Prostate gland (tissue), 2 donors: Measurements from ENCODE around the gene DPP9. TPM values are rescaled to one million over a fixed set of nuclear protein-coding genes. Genes with fewer than 3 reads are reported as not detected.

ENCODE experiments used
- DNase-seq: peaks from one replicate; pipeline ENCODE4 v3.0.0-alpha.2; 2019; ENCODE audit warnings: low spot score
- H3K27ac ChIP-seq, 2 donors: fragments of 200-600 bp; sonication (generic); 2 replicates each; pipeline ENCODE4 v1.5.1; 2017 to 2019
- H3K27me3 ChIP-seq: fragments of 200-600 bp; sonication (generic); replicated peaks from 2 replicates; pipeline ENCODE4 v1.5.1; 2019; ENCODE audit not compliant: insufficient read depth
- H3K36me3 ChIP-seq, 2 donors: fragments of 200-600 bp; sonication (generic); 1 replicate in 1 of 2; 2 replicates in 1 of 2; pipeline versions ENCODE4 v1.5.1 to v1.8.1; 2017 to 2019
- H3K4me1 ChIP-seq: fragments of 200-600 bp; sonication (generic); replicated peaks from 2 replicates; pipeline ENCODE4 v1.5.1; 2019
- H3K4me3 ChIP-seq, 2 donors: fragments of 200-600 bp; sonication (generic); 2 replicates each; pipeline ENCODE4 v1.5.1; 2017 to 2019
- H3K9me3 ChIP-seq: fragments of 200-600 bp; sonication (generic); 2 replicates; pipeline ENCODE4 v1.5.1; 2017
- CTCF ChIP-seq, 4 experiments: fragments of 200-600 bp in 2 of 4; fragments of 450-650 bp in 2 of 4; sonication (generic) in 2 of 4; IDR thresholded peaks; 1 replicate in 3 of 4; 2 replicates in 1 of 4; pipeline ENCODE4 v1.5.1; 2016 to 2019; ENCODE audit warnings: antibody characterized with exemption in 4 of 4, mild to moderate bottlenecking in 2 of 4, moderate library complexity in 2 of 4
- POLR2A ChIP-seq: fragments of 450-650 bp; IDR thresholded peaks from one replicate; pipeline ENCODE4 v1.6.1; 2016; ENCODE audit warnings: antibody characterized with exemption, mild to moderate bottlenecking
- POLR2AphosphoS5 ChIP-seq: sonication (generic); formaldehyde crosslinking; IDR thresholded peaks from one replicate; pipeline ENCODE4 v1.6.1; 2017; ENCODE audit warnings: antibody characterized with exemption
- WGBS: methylation state at CpG from one replicate; pipeline ENCODE4 v1.1.5; 2018; 5-methylcytosine and 5-hydroxymethylcytosine counted together
- intact Hi-C: fragments of 100-400 bp; cut with DNase I; formaldehyde crosslinking; loops from one replicate; pipeline ENCODE4 v1.14.2; 2022
- total RNA-seq, 2 donors: library from RNA; depleted of rRNA; stranded (reverse); fragments of >200 nt; gene quantifications; one replicate each; pipeline ENCODE4 v1.1.0, GENCODE V29; 2016

Gene DPP9
- total RNA-seq, 2 donors from 2014 or later, result 53.5 to 116 TPM

- H3K9me3 ChIP-seq, result no peaks in the 10 kb centered on the region
- intact Hi-C loops, result no loop called here
- peaks cover 7 to 27% of the 10 kb centered on the region in 2 donors for H3K36me3 ChIP-seq
- no peaks in the 10 kb centered on the region for H3K27me3 ChIP-seq
- no peak for TF ChIP-seq POLR2A
- TF ChIP-seq POLR2AphosphoS5, result no peak
- TF ChIP-seq CTCF (IDR thresholded peaks at IDR 0.05), result no peak
- 82% methylated on average over 27 of the region's 27 CpGs for WGBS
- DNase-seq, result no peak
- H3K27ac ChIP-seq, result no peak overlapping the region
- H3K4me3 ChIP-seq, result no peak overlapping the region
- H3K4me1 ChIP-seq, result no peaks in the 10 kb centered on the region
Measured at GRCh38 chr19:4654437-4655361, 68.9 kb downstream of the DPP9 start.

GRCh38 chr19:4653793-4654436 is 69.7 kb downstream of the DPP9 start:
- peaks cover 7 to 20% of the 10 kb centered on the region in 2 donors for H3K36me3 ChIP-seq
- H3K4me3 ChIP-seq, result no peak overlapping the region
- no peaks in the 10 kb centered on the region for H3K4me1 ChIP-seq
- no peaks in the 10 kb centered on the region for H3K9me3 ChIP-seq
- intact Hi-C loops, result no loop called here
- DNase-seq, result no peak
- TF ChIP-seq CTCF (IDR thresholded peaks at IDR 0.05), result no peak
- TF ChIP-seq POLR2A, result no peak
- TF ChIP-seq POLR2AphosphoS5, result no peak
- H3K27me3 ChIP-seq, result no peaks in the 10 kb centered on the region
- WGBS, result 87% methylated on average over 12 of the region's 13 CpGs
- no peak overlapping the region for H3K27ac ChIP-seq

GRCh38 chr19:4652075-4652474 is 71.6 kb downstream of the DPP9 start:
- H3K9me3 ChIP-seq, result no peaks in the 10 kb centered on the region
- intact Hi-C loops, result no loop called here
- no peaks in the 10 kb centered on the region for H3K27me3 ChIP-seq
- no peak for TF ChIP-seq CTCF (IDR thresholded peaks at IDR 0.05)
- TF ChIP-seq POLR2AphosphoS5, result no peak
- TF ChIP-seq POLR2A, result no peak
- H3K4me1 ChIP-seq, result no peaks in the 10 kb centered on the region
- no peak for DNase-seq
- peaks cover 2 to 6% of the 10 kb centered on the region in 2 donors for H3K36me3 ChIP-seq
- no peak overlapping the region for H3K4me3 ChIP-seq
- no peak overlapping the region for H3K27ac ChIP-seq
- 95% methylated on average over 39 of the region's 44 CpGs for WGBS

- no peaks in the 10 kb centered on the region for H3K27me3 ChIP-seq
- no peak overlapping the region for H3K27ac ChIP-seq
- no peak for DNase-seq
- H3K36me3 ChIP-seq, result peaks cover 0 to 6% of the 10 kb centered on the region in 2 donors
- no peak overlapping the region for H3K4me3 ChIP-seq
- intact Hi-C loops, result no loop called here
- WGBS, result 74% methylated on average over 2 of the region's 2 CpGs
- no peak for TF ChIP-seq CTCF (IDR thresholded peaks at IDR 0.05)
- no peak for TF ChIP-seq POLR2A
- TF ChIP-seq POLR2AphosphoS5, result no peak
- H3K4me1 ChIP-seq, result no peaks in the 10 kb centered on the region
- H3K9me3 ChIP-seq, result no peaks in the 10 kb centered on the region
Measured at GRCh38 chr19:4650159-4650558, 73.5 kb downstream of the DPP9 start.
